Stimulated activated naive CD4-positive, alpha-beta T cell (primary cell): Measurements from ENCODE around the gene MCM9.

Experiments used
- DNase-seq, 6 experiments: peaks; one replicate each; lab custom pipeline; 2025; lab: John Stamatoyannopoulos, UW

The MCM9 gene

DNA sequence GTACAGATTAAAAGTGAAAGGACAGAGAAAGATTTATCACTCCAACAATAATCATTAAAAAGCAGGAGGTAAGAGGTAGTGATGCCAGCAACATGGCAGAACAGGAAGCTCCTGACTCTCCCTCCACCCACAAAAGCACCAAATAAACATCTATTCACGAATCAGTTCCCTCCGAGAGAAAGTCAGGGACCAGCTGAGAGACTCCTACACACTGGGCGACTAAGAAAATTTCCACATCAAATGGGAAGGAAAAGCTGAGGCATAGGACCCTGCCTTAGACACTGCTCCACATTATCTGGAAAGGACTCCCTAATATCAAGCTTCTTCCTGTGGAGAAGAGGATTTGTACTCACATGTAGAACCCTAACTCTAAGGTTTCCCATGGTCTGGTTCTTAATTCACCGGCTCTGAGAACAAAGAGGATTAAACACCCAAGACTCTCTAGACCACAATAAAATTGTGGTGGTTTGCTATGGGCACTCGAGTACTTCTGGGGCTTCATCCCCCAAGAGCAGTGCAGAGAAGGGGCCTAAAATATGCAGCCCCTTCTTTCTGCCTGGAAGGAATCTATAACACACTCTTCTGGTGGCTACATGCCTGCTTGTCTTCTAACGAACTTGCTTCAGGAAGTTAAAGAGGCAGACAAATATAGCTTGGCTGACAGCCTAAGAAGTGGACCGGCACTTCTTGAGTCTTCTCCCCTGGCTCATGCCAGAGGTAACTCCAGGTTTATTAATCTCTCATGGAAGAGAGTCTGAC lies 70.4 kb downstream of the MCM9 start:
- DNase-seq = peak in 2 of 6 experiments; percentile 12 to 19

DNA sequence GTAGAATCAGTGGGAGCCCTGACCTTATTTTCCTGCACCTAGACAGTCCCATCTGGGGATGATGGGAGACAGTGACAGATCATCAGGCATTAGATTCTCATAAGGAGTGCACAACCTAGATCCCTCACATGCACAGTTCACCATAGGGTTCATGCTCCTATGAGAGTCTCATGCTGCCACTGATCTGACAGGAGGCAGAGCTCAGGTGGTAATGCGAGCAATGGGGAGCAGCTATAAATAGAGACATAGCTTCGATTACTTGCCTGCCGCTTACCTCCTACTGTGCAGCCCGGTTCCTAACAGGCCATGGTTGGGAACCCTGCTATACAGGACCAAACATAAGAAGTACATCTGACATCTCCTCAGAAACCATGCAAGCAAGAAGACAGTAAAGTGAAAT lies 72.5 kb downstream of the MCM9 start:
- DNase-seq = no peak

DNA sequence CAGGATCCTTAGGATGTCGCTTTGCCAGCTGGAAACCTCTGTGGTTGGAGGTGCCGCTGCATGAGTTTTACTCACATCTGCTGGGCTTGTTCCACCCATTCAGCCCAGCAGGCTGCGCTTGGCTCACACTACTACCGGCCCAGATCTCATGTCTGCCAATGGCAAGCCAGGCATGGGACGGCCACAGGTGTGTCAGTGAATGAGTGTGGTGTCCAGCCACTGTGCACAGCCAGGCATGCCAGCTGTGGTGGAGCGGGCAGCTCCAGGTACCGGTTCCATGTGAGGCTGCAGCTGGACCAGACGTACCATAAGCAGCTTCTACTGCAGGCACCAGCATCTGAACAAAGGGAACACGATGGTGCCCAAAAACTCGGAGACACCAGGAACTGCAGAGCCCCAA lies 74.1 kb downstream of the MCM9 start:
- DNase-seq = no peak

DNA sequence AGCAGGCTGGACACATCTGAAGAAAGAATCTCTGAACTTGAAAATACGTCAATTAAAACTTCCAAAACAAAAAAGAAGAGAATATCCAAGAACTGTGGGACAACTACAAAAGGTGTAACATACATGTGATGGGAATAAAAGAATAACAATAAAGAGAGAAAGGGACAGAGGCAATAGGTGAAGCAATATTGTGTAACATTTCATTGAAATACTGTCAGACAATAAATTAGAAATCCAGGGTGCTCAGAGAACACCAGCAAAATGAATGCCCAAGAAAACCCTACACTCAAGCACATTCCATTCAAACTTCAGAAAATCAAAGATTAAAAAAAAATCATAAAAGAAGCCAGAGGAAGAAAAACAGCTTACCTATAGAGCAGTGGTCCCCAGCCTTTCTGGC lies 74.6 kb downstream of the MCM9 start:
- no peak for DNase-seq

DNA sequence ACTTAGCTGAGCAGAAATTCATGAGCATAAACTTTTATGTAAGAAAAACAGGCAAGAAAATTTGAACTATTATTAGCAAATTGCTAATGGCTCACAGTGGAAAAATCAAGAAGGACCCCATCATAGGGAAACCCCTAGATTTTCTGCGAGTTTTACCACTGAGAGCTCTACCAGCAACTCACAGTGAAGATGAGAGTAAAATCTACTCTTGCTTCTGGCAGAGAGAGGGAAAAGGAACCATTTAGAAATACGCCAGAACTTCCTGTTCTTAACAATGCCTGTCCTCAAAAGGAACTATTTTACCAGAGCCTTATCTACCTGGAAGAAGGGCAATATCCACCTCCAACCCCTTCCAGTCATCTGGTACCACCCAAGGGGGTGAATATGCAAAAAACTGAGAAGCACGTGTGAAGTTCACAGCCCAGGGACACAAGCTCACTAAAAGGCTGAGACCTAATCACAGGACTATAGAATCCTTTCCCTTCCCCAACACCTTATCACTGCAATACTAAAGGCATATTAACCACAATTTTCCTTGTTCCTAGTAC lies 75.4 kb downstream of the MCM9 start:
- DNase-seq = no peak

DNA sequence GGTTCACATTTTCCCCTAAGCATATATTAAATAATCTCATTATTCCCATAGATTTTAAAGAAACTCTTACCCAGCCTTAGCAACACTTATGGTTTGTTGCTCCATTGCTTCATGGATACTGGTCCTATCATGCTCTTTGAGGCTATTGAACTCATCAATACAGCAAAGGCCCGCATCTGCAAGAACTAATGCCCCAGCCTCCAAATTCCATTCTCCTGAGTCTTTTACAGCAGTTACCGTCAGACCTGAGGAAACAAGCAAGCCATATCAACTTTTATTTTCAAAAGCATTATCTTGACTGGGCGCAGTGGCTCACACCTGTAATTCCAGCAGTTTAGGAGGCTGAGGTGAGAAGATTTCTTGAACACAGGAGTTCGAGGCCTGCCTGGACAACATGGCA lies 78.7 kb downstream of the MCM9 start:
- DNase-seq = no peak

DNA sequence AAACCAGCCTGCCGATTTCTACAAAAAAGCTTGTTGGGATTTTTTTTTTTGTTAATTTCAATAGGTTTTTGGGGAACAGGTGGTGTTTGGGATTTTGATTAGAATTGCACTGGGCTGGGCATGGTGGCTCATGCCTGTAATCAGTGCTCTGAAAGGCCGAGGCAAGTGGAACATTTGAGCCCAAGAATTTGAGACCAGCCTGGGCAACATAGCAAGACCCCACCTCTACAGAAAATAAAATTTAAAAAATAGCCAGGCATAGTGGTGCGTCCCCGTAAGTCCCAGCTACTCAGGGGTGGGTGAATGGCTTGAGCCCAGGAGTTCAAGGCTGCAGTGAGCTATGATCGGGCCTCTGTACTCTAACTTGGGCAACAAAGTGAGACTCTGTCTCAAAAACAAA lies 81.6 kb downstream of the MCM9 start:
- no peak for DNase-seq

DNA sequence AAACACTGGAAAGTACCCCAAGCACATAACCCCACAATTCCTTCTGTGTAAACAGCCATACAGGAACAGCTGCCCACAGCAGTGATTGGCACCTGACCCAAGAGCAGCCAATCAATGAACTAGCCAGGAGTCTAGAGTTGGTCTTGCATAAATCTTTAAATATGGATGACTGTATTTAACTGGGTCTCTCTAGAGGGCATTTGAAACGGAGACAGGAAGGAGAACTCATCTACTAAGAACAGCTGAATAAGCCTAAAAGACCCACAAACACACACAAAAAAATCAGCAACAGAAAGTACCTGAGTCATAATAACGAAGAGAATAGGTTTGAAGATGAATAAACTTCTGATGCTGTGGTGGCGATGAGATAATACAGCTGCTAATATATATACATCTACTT lies 90.0 kb downstream of the MCM9 start:
- no peak for DNase-seq

DNA sequence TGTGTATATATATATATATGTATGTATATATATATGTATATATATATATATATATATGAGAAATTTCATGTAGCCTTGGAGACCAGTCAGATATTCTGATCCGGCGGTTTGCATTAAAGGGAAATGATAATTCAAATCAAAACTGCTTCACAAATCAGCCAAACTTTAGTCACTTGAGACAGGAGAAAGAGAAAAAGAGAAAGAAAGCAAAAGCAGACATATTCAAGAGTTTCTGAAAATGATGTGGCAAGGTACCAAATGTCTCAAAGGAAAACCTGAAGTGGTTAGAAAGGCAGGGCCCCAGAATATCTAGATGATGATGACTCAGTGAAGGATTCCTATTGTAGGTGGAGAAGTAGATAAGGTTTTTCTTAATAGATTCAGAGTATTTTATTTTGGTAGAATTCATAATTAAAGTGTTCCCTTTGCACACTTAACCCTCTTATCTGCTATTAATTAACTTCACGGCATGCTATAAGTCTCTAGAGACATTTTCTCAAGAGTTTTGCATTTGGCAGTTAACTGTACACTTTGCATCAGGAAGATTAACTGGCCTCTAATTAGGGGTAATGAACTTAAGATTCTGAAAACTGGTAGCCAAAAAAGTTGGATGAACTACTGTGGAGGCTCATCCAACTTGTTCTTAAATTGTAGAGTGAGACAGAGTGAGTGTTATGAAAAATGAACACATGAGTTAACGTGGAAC lies 91.1 kb downstream of the MCM9 start:
- no peak for DNase-seq

DNA sequence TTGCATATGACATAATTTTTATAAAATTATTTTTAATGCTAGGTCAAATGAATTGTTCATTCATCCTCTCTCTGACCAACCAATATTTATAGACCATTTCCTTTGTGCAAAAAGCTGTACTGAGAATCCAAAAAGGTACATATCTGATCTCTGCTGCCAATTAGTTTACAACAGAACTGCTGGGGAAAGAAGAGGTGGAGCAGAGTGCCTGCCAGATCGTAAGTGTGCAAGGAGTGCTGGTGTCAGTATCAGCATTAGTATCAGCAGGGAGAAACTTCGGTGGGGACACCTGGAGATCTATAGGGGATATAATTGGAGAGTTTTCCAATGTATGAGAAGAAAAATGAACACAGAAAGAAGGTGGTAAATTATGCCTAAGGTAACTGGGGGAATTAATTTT lies 104.3 kb downstream of the MCM9 start:
- DNase-seq = no peak

DNA sequence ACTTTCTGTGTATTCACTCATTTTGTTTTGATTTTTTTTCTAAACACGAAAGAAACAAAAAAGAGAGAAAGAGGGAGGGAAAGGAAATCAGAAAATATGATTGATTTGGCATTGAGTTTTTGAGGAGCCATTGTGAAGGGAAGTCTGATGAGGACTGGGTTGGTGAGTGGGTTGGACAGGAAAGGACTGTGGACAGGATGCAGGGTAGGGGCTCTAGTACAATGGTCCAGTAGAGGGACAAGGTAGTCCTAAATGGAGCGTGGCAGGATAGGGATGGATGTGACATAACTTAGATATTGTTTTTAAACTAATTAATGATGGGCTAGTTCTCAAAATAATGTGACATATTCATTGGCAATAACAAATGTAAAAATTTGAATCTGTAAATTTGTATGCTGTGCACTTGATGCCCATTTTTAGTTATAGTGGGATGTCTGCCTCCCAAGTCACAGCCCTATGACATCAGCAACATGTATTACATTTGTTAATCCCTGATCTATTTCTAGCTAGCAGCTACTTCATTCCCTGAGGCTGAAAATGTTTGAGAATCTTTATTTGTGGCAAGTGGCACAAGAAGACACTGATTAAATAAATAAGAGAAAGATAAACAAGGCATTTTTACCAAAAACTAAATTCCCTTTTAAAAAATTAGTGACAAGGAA lies 105.0 kb downstream of the MCM9 start:
- DNase-seq = no peak

DNA sequence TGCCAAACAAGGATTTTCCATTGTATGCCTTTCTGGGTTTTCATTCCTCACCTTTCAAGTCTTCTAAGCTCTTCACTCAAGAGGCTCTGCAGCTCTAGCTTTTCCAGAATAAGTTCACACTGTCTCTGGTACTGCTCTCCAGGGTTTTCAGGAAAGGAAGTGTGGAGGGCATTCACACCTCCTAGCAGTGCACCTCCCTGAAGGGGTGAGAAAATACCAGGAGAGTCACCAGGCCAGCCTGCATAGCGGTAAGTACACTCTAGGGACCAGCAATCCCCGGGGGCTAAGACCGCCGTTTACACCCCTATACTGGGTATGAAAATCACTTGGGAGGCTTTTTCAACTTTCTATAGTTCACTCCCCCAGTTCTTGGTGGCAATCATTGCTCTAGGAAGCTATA lies 108.9 kb downstream of the MCM9 start:
- DNase-seq = no peak

DNA sequence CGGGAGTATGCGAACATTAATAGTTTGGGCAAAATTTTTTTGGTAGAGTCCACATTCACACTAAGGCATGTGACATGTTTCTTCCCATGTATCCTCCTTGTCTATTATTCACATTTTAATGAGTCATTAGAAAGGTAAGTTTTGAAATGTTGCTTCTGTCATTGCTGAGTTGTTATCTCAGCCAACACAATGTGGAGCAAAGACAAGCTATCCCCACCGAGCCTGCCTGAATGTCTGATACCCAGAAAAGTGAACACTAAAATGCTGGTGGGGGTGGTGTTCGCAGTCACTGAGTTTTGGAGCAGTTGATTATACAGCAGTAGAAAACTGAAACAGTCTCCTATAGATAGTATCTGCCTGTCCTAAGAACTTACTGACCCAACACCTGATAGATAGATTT lies 109.3 kb downstream of the MCM9 start:
- no peak for DNase-seq

DNA sequence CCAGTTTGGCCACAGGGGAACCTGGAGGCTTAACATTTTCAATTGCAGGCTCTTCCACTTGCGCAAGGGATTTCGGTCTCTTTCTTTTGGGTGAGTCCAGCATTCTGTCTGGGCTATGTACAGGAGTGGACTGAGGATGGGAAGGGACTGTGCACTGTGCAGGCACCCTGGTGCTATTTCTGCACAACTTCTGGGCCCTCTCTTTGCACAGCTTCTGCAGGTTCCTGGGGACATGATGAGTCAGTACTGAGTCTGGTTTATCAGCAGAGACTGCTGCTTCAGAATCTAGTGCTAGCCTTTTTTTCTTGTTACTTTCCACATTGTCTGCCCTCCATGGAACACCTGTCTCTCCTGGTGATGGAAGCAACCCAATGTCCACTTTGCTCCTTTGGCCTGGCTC lies 119.5 kb downstream of the MCM9 start:
- no peak for DNase-seq

DNA sequence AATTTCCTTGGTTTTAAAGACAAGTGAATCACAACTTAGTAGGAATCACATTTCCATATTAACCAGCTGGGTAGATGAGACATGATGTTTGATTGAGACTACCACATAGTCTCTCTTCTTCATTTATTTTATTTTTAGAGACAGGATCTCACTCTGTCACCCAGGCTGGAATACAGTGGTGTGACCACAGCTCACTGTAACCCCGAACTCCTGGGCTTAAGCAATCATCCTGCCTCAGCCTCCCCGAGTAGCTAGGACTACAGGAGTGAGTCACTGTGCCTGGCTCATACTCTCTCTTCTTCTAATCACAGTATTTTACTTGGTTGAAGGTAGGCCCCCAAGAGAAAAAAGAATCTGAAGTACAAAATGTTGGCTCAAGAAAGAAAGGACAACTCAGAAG lies 121.2 kb downstream of the MCM9 start:
- no peak for DNase-seq

DNA sequence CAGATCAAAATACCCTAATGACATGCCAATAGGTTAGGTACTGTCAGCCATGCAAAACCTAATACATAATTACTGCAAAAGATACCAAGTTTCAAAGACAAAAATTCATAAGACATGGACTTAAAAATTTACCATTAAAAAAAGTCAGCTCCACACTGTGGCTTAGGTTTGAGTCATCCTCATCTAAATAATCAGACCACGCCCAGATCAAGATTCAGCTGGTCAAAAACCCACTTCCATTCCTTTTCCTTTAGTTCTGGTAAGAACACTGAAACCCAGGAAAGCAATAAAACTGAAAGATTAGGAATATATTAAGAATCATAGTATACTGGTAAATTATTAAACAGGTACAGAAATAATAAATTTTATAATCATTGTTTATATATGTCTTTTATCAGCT lies 122.0 kb downstream of the MCM9 start:
- no peak for DNase-seq

DNA sequence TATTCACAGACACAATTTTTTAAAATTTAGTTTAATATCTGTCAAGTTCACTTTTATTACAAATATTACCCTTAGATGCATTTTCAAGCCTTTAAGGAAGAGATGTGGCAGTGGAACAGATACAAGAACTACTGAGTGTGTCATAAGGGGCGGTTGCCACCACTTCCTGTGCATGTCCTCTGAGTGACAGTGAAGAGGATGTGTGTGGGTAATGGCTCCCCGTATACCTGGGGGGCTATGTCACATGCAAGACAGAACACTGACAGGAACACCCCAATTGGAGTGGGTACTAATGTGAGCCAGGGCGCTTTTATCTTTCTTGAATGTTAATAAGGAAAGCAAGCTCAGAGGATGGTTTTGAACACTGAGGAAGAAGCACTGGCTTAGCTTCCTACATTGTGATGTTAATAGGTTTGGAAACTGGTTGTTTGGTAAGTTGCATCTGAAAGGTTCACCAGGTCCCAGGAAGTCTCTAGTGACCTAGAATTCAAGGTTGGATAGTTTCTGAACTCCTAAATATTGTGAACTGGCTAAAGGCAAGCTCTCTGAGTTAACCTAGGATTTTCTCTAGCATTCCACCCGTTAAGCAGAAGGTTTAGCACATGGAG lies 124.4 kb downstream of the MCM9 start:
- peak; percentile 3 to 77 (median 60) for DNase-seq

DNA sequence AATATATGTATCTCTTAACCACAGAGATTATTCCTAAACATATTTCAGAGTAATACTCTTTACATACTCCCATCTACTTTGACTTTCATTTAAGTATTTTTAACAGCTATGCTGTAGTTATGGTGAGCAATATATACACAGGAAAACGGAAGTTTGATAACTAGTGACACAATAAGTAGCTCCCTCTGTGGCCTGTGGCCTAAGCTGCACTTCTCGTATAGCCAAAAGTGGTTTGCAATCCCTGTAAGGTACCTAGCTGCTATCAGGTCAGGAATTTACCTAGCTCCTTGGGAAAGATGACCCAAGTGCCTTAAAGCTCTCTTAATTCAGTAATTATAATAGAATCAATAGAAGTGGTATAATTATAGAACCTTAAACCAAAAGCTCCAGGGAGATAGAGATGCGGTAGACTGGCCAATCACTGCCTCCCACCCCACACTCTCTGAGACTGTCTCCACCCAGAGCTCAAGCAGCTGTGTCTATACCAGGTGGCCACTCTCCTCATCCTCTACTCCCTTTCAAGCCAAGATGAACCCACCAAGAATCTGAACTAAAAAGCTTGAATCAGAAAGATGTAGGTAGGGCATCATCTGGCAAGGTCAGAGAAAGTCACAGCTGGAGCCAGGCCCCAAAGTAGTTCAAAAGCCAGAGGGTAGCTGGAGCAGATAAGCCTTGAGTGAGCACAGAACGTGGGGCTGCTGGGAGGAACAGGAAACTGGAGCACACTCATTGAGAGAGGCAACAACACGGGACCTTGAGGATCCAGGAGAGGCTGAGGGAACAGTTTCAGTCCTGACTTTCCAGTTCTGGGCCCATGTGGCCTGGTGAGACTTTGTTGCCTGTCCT lies 125.9 kb downstream of the MCM9 start:
- peak in 1 of 6 experiments; percentile 16 for DNase-seq

DNA sequence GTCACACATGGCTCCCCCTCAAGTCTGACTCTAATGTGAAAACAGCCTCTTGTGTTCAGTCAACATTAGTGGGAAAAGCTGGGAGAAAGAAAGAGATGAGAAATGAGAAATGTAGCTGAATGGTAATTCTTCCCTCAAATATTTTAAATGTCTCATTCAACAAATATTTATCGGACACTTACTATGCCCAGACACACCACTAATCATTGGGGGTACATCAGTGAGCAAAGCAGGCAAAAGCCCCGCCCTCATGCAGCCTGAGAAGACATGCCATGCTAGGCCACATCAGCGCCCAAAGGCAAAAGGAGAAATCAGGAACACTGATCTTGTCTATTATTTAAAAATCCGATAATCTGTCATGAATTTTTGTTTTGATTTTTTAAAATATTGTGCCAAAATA lies 130.9 kb downstream of the MCM9 start:
- no peak for DNase-seq

DNA sequence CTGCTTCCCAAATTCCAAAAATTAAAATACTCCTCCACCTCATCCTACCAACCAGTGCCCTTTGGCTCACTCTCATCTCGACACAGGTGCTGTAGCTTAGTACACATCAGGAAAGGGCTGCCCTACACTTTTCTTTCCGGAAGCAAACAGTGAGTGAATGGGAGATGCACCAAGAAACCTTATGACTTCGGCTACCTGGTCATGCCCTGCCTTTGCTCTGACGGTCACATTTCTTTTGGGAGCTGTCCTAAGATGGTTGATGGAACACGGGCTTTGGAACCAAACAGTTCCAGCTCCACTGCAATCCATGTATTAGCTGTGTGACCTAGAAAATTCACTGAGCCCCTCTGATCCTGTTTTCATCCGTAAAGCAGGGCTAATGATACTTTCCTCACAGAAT lies 133.7 kb downstream of the MCM9 start:
- DNase-seq = no peak

DNA sequence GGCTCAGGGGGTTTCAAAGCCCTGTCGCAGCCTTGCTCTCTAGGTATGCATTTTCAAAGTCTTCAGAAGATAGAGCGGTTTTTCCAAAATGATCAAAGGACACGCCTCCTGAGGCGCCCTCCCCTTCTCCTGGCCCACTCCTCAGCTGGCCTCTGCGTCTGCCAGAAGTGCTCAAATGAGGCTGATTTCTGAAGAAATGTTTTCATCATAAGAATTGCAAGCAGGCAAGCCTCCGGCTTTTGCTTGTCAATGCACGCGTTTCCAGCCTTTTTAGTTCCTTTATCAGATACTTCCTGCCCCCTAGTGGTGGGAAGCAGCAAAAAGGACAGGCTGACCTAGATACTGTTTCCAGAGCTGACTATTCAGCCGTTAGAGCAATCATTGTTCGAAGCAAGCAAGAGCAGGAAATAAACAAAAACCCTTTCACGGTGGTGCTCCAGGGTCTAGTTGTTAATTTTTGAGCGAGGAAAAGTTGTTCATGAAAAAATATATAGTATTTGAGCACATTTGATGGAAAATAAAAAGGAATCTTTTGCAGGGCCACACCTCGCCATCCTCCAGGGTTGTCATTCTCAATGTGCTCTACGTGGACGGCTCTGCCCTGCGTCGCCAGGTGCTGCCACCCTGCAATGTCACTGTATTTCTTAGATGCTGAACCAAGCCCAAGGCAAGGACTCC lies 134.4 kb downstream of the MCM9 start:
- DNase-seq = peak; percentile 55 to 89 (median 78)
